ENCODE data around the gene PRMT5.

DNA sequence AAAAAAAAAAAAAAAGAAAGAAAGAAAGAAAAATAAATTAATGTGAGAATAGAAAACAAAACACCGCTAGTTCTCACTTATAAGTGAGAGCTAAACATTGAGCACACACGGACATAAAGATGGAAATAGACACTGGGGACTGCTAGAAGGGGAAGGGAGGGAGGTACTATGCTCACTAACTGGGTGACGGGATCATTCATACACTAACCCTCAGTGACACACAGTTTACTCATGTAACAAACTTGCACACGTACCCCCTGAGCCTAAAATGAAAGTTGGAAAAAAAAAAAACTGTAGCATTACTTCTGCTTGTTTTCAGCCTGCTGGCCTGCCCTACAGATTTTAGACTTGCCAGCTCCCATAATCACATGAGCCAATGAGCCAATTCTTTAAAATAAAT lies 10.5 kb upstream of the PRMT5 start:
- TF ChIP-seq, protein P1, sequence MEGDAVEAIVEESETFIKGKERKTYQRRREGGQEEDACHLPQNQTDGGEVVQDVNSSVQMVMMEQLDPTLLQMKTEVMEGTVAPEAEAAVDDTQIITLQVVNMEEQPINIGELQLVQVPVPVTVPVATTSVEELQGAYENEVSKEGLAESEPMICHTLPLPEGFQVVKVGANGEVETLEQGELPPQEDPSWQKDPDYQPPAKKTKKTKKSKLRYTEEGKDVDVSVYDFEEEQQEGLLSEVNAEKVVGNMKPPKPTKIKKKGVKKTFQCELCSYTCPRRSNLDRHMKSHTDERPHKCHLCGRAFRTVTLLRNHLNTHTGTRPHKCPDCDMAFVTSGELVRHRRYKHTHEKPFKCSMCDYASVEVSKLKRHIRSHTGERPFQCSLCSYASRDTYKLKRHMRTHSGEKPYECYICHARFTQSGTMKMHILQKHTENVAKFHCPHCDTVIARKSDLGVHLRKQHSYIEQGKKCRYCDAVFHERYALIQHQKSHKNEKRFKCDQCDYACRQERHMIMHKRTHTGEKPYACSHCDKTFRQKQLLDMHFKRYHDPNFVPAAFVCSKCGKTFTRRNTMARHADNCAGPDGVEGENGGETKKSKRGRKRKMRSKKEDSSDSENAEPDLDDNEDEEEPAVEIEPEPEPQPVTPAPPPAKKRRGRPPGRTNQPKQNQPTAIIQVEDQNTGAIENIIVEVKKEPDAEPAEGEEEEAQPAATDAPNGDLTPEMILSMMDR (IDR thresholded peaks at IDR 0.05): no peak
- TF ChIP-seq POLR2A (IDR thresholded peaks at IDR 0.05) (no peak), POLR2AphosphoS5 (IDR thresholded peaks at IDR 0.05) (no peak)

Measured in transverse colon (tissue), 4 donors.